HG02763 (cell line): Measurements from ENCODE around the gene PLPP3.

Experiments
- ATAC-seq: cut with Tn5 transposase; IDR thresholded peaks from one replicate; pipeline ENCODE4 v1.9.1; 2021; ENCODE audit warnings: mild to moderate bottlenecking, moderate library complexity; ENCODE audit not compliant: unreplicated experiment

The PLPP3 gene

GRCh38 chr1:56548571-56548970 lies 30.8 kb downstream of the PLPP3 start:
- no peak for ATAC-seq

GRCh38 chr1:56547977-56548376 lies 31.4 kb downstream of the PLPP3 start:
- no peak for ATAC-seq

- no peak for ATAC-seq
These were observed 31.9 kb downstream of the PLPP3 start for GRCh38 chr1:56547473-56547872.

- no peak for ATAC-seq
These were observed 33.7 kb downstream of the PLPP3 start for GRCh38 chr1:56545711-56546110.

- ATAC-seq, result no peak
These were observed 35.4 kb downstream of the PLPP3 start for GRCh38 chr1:56543783-56544612.

- no peak for ATAC-seq
These were observed 36.7 kb downstream of the PLPP3 start for GRCh38 chr1:56542651-56543050.

- ATAC-seq, result no peak
These were observed 38.0 kb downstream of the PLPP3 start for GRCh38 chr1:56541408-56541807.

- ATAC-seq, result no peak
These were observed 38.9 kb downstream of the PLPP3 start for GRCh38 chr1:56540467-56540866.

- no peak for ATAC-seq
These were observed 39.8 kb downstream of the PLPP3 start for GRCh38 chr1:56539520-56539931.

- ATAC-seq, result no peak
These were observed 40.8 kb downstream of the PLPP3 start for GRCh38 chr1:56538532-56538931.

- no peak for ATAC-seq
These were observed 41.7 kb downstream of the PLPP3 start for GRCh38 chr1:56537660-56538059.

- ATAC-seq, result no peak
These were observed 43.4 kb downstream of the PLPP3 start for GRCh38 chr1:56535939-56536338.

- no peak for ATAC-seq
These were observed 44.0 kb downstream of the PLPP3 start for GRCh38 chr1:56535362-56535761.

- ATAC-seq, result no peak
These were observed 45.2 kb downstream of the PLPP3 start for GRCh38 chr1:56534130-56534651.

GRCh38 chr1:56533621-56534020 lies 45.7 kb downstream of the PLPP3 start:
- peak; percentile 53 for ATAC-seq

GRCh38 chr1:56533197-56533596 lies 46.2 kb downstream of the PLPP3 start:
- peak; percentile 17 for ATAC-seq

GRCh38 chr1:56532350-56532683 lies 47.0 kb downstream of the PLPP3 start:
- no peak for ATAC-seq

- ATAC-seq, result no peak
These were observed 47.6 kb downstream of the PLPP3 start for GRCh38 chr1:56531624-56532349.

GRCh38 chr1:56529801-56530200 lies 49.6 kb downstream of the PLPP3 start:
- ATAC-seq, result no peak

- ATAC-seq, result no peak
These were observed 51.6 kb downstream of the PLPP3 start for GRCh38 chr1:56527548-56528302.

- ATAC-seq, result peak; percentile 62
These were observed 52.7 kb downstream of the PLPP3 start for GRCh38 chr1:56526571-56527174.
